ENCODE data around the gene SLC43A2.
"Not testable (repeated sequence)": the region's sequence is repeated elsewhere in the genome, so short reads cannot be mapped to it uniquely, and the experiment has no call there.

SLC43A2 gene

GRCh38 chr17:1535737-1536136, 92.9 kb downstream of the SLC43A2 start:
- no peak for DNase-seq (ENCODE audit: low spot score)

- no peak for DNase-seq (ENCODE audit: low spot score)
Measured at GRCh38 chr17:1533661-1534325, 94.8 kb downstream of the SLC43A2 start.

GRCh38 chr17:1532836-1533602, 95.6 kb downstream of the SLC43A2 start:
- no peak for DNase-seq (ENCODE audit: low spot score)

GRCh38 chr17:1529863-1530262, 98.8 kb downstream of the SLC43A2 start:
- no peak for DNase-seq (ENCODE audit: low spot score)

- not testable (repeated sequence) for DNase-seq (ENCODE audit: low spot score)
Measured at GRCh38 chr17:1526876-1527275, 101.8 kb downstream of the SLC43A2 start.

GRCh38 chr17:1522626-1523025, 106.0 kb downstream of the SLC43A2 start:
- DNase-seq (ENCODE audit: low spot score) = no peak

- DNase-seq (ENCODE audit: low spot score) = no peak
Measured at GRCh38 chr17:1521086-1521640, 107.5 kb downstream of the SLC43A2 start.

GRCh38 chr17:1519678-1520077, 109.0 kb downstream of the SLC43A2 start:
- DNase-seq (ENCODE audit: low spot score) = no peak

All from AG08396 (cell line).